Duodenal mucosa (tissue), 2 donors: Measurements from ENCODE around the gene KIAA1191.

Experiments
- H3K27ac ChIP-seq: one replicate; pipeline ENCODE4 v1.7.0; 2013; ENCODE audit warnings: low read depth, low read length
- H3K27me3 ChIP-seq, 2 donors: one replicate each; pipeline ENCODE4 v1.7.0; 2013; ENCODE audit warnings: low read length in 2 of 2, control low read depth in 1 of 2; ENCODE audit not compliant: insufficient read depth in 2 of 2, control insufficient read depth in 1 of 2
- H3K36me3 ChIP-seq, 2 donors: one replicate each; pipeline ENCODE4 v1.7.0; 2013; ENCODE audit warnings: low read length in 2 of 2, control low read depth in 1 of 2; ENCODE audit not compliant: insufficient read depth in 2 of 2, control insufficient read depth in 1 of 2
- H3K4me1 ChIP-seq, 2 donors: one replicate each; pipeline ENCODE4 v1.7.0; 2013; ENCODE audit warnings: low read length in 2 of 2, control low read depth in 1 of 2; ENCODE audit not compliant: insufficient read depth in 2 of 2, control insufficient read depth in 1 of 2
- H3K4me3 ChIP-seq, 2 donors: one replicate each; pipeline ENCODE4 v1.7.0; 2013; ENCODE audit warnings: low read length in 2 of 2, low read depth in 1 of 2
- H3K9ac ChIP-seq, 2 donors: one replicate each; pipeline ENCODE4 v1.7.0; 2013; ENCODE audit warnings: low read length in 2 of 2, low read depth in 1 of 2
- H3K9me3 ChIP-seq, 2 donors: one replicate each; pipeline ENCODE4 v1.7.0; 2013; ENCODE audit warnings: low read length in 2 of 2, control low read depth in 1 of 2; ENCODE audit not compliant: control insufficient read depth in 1 of 2

The KIAA1191 gene

GRCh38 chr5:176382721-176383120, 21.2 kb upstream of the KIAA1191 start:
- Histone ChIP-seq H3K4me3 (no peak overlapping the region), H3K36me3 (peaks cover 21 to 48% of the 10 kb centered on the region in 2 donors), H3K27ac (no peak overlapping the region), H3K9ac (no peak overlapping the region), H3K27me3 (no peaks in the 10 kb centered on the region), H3K9me3 (no peaks in the 10 kb centered on the region), H3K4me1 (peaks cover 11 to 14% of the 10 kb centered on the region in 2 donors)

- Histone ChIP-seq H3K4me1 (peaks cover 4 to 7% of the 10 kb centered on the region in 2 donors), H3K9ac (no peak overlapping the region), H3K9me3 (no peaks in the 10 kb centered on the region), H3K4me3 (no peak overlapping the region), H3K36me3 (peaks cover 21 to 48% of the 10 kb centered on the region in 2 donors), H3K27ac (no peak overlapping the region), H3K27me3 (no peaks in the 10 kb centered on the region)
Measured at GRCh38 chr5:176381979-176382378, 20.4 kb upstream of the KIAA1191 start.

GRCh38 chr5:176381423-176381822, 19.9 kb upstream of the KIAA1191 start:
- Histone ChIP-seq H3K9me3 (no peaks in the 10 kb centered on the region), H3K9ac (no peak overlapping the region), H3K4me1 (peaks cover under 1 to 1% of the 10 kb centered on the region in 2 donors), H3K27me3 (no peaks in the 10 kb centered on the region), H3K4me3 (no peak overlapping the region), H3K36me3 (peaks cover 21 to 48% of the 10 kb centered on the region in 2 donors), H3K27ac (no peak overlapping the region)

GRCh38 chr5:176379881-176380280, 18.3 kb upstream of the KIAA1191 start:
- peaks cover 18 to 41% of the 10 kb centered on the region in 2 donors for H3K36me3 ChIP-seq
- no peaks in the 10 kb centered on the region for H3K27me3 ChIP-seq
- H3K27ac ChIP-seq, result no peak overlapping the region
- no peak overlapping the region for H3K4me3 ChIP-seq
- H3K4me1 ChIP-seq, result no peaks in the 10 kb centered on the region
- no peaks in the 10 kb centered on the region for H3K9me3 ChIP-seq
- H3K9ac ChIP-seq, result no peak overlapping the region

GRCh38 chr5:176373100-176373818, 11.7 kb upstream of the KIAA1191 start:
- Histone ChIP-seq H3K4me3 (no peak overlapping the region), H3K36me3 (no peaks in the 10 kb centered on the region), H3K27ac (no peak overlapping the region), H3K4me1 (no peaks in the 10 kb centered on the region), H3K9me3 (no peaks in the 10 kb centered on the region), H3K27me3 (no peaks in the 10 kb centered on the region), H3K9ac (no peak overlapping the region)

- Histone ChIP-seq H3K9ac (no peak overlapping the region), H3K27ac (no peak overlapping the region), H3K4me3 (no peak overlapping the region), H3K27me3 (no peaks in the 10 kb centered on the region), H3K9me3 (no peaks in the 10 kb centered on the region), H3K36me3 (peaks cover 0 to 5% of the 10 kb centered on the region in 2 donors), H3K4me1 (no peaks in the 10 kb centered on the region)
Measured at GRCh38 chr5:176371621-176372539, 10.3 kb upstream of the KIAA1191 start.

GRCh38 chr5:176369934-176370711, 8.6 kb upstream of the KIAA1191 start:
- Histone ChIP-seq H3K9me3 (no peaks in the 10 kb centered on the region), H3K27ac (no peak overlapping the region), H3K9ac (no peak overlapping the region), H3K27me3 (peaks cover 7 to 8% of the 10 kb centered on the region in 2 donors), H3K4me3 (no peak overlapping the region), H3K4me1 (peaks cover 0 to 7% of the 10 kb centered on the region in 2 donors), H3K36me3 (peaks cover 0 to 5% of the 10 kb centered on the region in 2 donors)

- Histone ChIP-seq H3K36me3 (peaks cover 0 to 5% of the 10 kb centered on the region in 2 donors), H3K9ac (no peak overlapping the region), H3K4me1 (peaks cover 0 to 13% of the 10 kb centered on the region in 2 donors), H3K9me3 (no peaks in the 10 kb centered on the region), H3K27me3 (peaks cover 12 to 13% of the 10 kb centered on the region in 2 donors), H3K27ac (no peak overlapping the region), H3K4me3 (no peak overlapping the region)
Measured at GRCh38 chr5:176368726-176369125, 7.2 kb upstream of the KIAA1191 start.

GRCh38 chr5:176366232-176366894, 4.8 kb upstream of the KIAA1191 start:
- H3K27me3 ChIP-seq, result peaks cover 12 to 13% of the 10 kb centered on the region in 2 donors
- no peak overlapping the region for H3K27ac ChIP-seq
- peak overlapping the region in 1 of 2 donors; percentile 32 for H3K9ac ChIP-seq
- H3K36me3 ChIP-seq, result peaks cover 0 to 5% of the 10 kb centered on the region in 2 donors
- peak overlapping the region; percentile 74 to 78 for H3K4me3 ChIP-seq
- no peaks in the 10 kb centered on the region for H3K9me3 ChIP-seq
- H3K4me1 ChIP-seq, result peaks cover 5 to 17% of the 10 kb centered on the region in 2 donors
